ENCODE measurements around the gene LSAMP. TPM values are rescaled to one million over a fixed set of nuclear protein-coding genes. Genes with fewer than 3 reads are reported as not detected.

LSAMP gene
- total RNA-seq, 1 experiment from 2014 or later: 0.90 TPM

GRCh38 chr3:116408473-116408872 is 36.8 kb downstream of the LSAMP start:
- Histone ChIP-seq H3K18ac (ENCODE audit: insufficient read length, low read depth, low read length) (no peak overlapping the region), H2BK20ac (ENCODE audit: low read depth, low read length, poor library complexity, severe bottlenecking) (no peak overlapping the region), H3K79me2 (ENCODE audit: insufficient read depth, low read length) (no peaks in the 10 kb centered on the region), H3K4ac (ENCODE audit: low read depth, low read length) (no peak overlapping the region), H3T11ph (ENCODE audit: low read length) (no peak overlapping the region), H4K20me1 (ENCODE audit: control insufficient read depth, insufficient read depth, insufficient read length) (no peaks in the 10 kb centered on the region), H4K8ac (replicated peaks; ENCODE audit: insufficient read length, low read depth, low read length) (no peak overlapping the region), H2AFZ (ENCODE audit: low read length) (no peak overlapping the region), H3K56ac (ENCODE audit: insufficient read length, low read depth, low read length) (no peak overlapping the region), H2BK15ac (ENCODE audit: low read depth, low read length) (no peak overlapping the region), H2BK12ac (ENCODE audit: insufficient read length, low read depth, low read length) (no peak overlapping the region), H3K79me1 (ENCODE audit: insufficient read depth, low read depth, low read length, poor library complexity, severe bottlenecking) (no peaks in the 10 kb centered on the region), H3K4me2 (ENCODE audit: insufficient read depth, insufficient read length, low read length) (no peak overlapping the region), H2BK5ac (ENCODE audit: insufficient read length, low read length) (no peak overlapping the region), H3K27ac (ENCODE audit: insufficient read length, low read depth, low read length) (no peak overlapping the region), H3K14ac (ENCODE audit: insufficient read depth, low read length) (no peak overlapping the region), H2BK120ac (ENCODE audit: low read depth, low read length, poor library complexity, severe bottlenecking) (no peak overlapping the region), H3K27me3 (ENCODE audit: insufficient read depth, low read length) (no peaks in the 10 kb centered on the region), H3K9me3 (ENCODE audit: control insufficient read depth, low read depth, low read length) (no peaks in the 10 kb centered on the region), H3K9ac (ENCODE audit: extremely low read depth, insufficient read length, low read length) (no peak overlapping the region), H3K4me1 (ENCODE audit: insufficient read depth, low read length) (no peaks in the 10 kb centered on the region), H3K23me2 (ENCODE audit: insufficient read length, low read depth, low read length, poor library complexity, severe bottlenecking) (no peaks in the 10 kb centered on the region), H2AK5ac (ENCODE audit: insufficient read length, low read length) (no peak overlapping the region), H4K91ac (ENCODE audit: insufficient read length, low read depth, low read length) (no peak overlapping the region), H3K23ac (ENCODE audit: insufficient read length, low read depth, low read length) (no peak overlapping the region), H4K5ac (ENCODE audit: insufficient read length, low read depth, low read length) (no peak overlapping the region)
- H3K9me3 Mint-ChIP-seq: no peaks in the 10 kb centered on the region
- no peak overlapping the region for H3K4me3 Mint-ChIP-seq
- H3K4me1 Mint-ChIP-seq: peaks cover 4 to 5% of the 10 kb centered on the region in 2 experiments; a peak in 3 of 4 replicates
- no peak for DNase-seq
- no peaks in the 10 kb centered on the region for H3K27me3 Mint-ChIP-seq (ENCODE audit: low read depth)
- no peaks in the 10 kb centered on the region for H3K36me3 Mint-ChIP-seq (ENCODE audit: insufficient read depth in 1 of 3, low read depth in 3 of 3)
- WGBS (ENCODE audit: extremely low coverage, insufficient read length, low lambda C conversion rate): no CpG with 5 or more reads among the region's 2 CpGs
- no peak overlapping the region for H3K27ac Mint-ChIP-seq
- TF ChIP-seq CTCF (conservative IDR thresholded peaks at IDR 0.05): no peak
